ENCODE results near the gene LYST.

GRCh38 chr1:235784950-235785349 is 81.8 kb downstream of the LYST start:
- TF ChIP-seq CTCF (conservative IDR thresholded peaks at IDR 0.05 in 1 of 2, IDR thresholded peaks at IDR 0.05 in 1 of 2; ENCODE audit: low read depth in 1 of 2, low read length in 2 of 2) (no peak), EZH2 (IDR thresholded peaks at IDR 0.05; ENCODE audit: low read length, missing control alignments) (no peak)

Data from fibroblast of lung (primary cell).